GM21526 (cell line): ENCODE data around the gene TSHZ1.

Experiments
- ATAC-seq: cut with Tn5 transposase; IDR thresholded peaks from one replicate; pipeline ENCODE4 v1.9.1; 2021; ENCODE audit warnings: moderate library complexity; ENCODE audit not compliant: unreplicated experiment, low FRiP score

The TSHZ1 gene

GRCh38 chr18:75264926-75265597, 54.5 kb downstream of the TSHZ1 start:
- ATAC-seq, result no peak

- no peak for ATAC-seq
Observed at GRCh38 chr18:75265872-75266271, 55.3 kb downstream of the TSHZ1 start.

- peak; percentile 94 for ATAC-seq
Observed at GRCh38 chr18:75267643-75268363, 57.2 kb downstream of the TSHZ1 start.

- no peak for ATAC-seq
Observed at GRCh38 chr18:75268364-75268646, 57.7 kb downstream of the TSHZ1 start.

- ATAC-seq, result no peak
Observed at GRCh38 chr18:75269124-75269680, 58.6 kb downstream of the TSHZ1 start.

- ATAC-seq, result no peak
Observed at GRCh38 chr18:75269696-75270095, 59.1 kb downstream of the TSHZ1 start.

GRCh38 chr18:75271952-75272351, 61.4 kb downstream of the TSHZ1 start:
- ATAC-seq, result no peak

- no peak for ATAC-seq
Observed at GRCh38 chr18:75273817-75274216, 63.2 kb downstream of the TSHZ1 start.

- no peak for ATAC-seq
Observed at GRCh38 chr18:75275226-75275625, 64.6 kb downstream of the TSHZ1 start.

GRCh38 chr18:75276818-75277609, 66.4 kb downstream of the TSHZ1 start:
- no peak for ATAC-seq

- ATAC-seq, result no peak
Observed at GRCh38 chr18:75277610-75277928, 67.0 kb downstream of the TSHZ1 start.

GRCh38 chr18:75279381-75279780, 68.8 kb downstream of the TSHZ1 start:
- ATAC-seq, result no peak

- ATAC-seq, result no peak
Observed at GRCh38 chr18:75280427-75281280, 70.1 kb downstream of the TSHZ1 start.

GRCh38 chr18:75282746-75283145, 72.1 kb downstream of the TSHZ1 start:
- ATAC-seq, result no peak

GRCh38 chr18:75283731-75284130, 73.1 kb downstream of the TSHZ1 start:
- ATAC-seq, result no peak

GRCh38 chr18:75284566-75284965, 74.0 kb downstream of the TSHZ1 start:
- no peak for ATAC-seq

- no peak for ATAC-seq
Observed at GRCh38 chr18:75285876-75286275, 75.3 kb downstream of the TSHZ1 start.

GRCh38 chr18:75287006-75287405, 76.4 kb downstream of the TSHZ1 start:
- ATAC-seq, result no peak

GRCh38 chr18:75287700-75288099, 77.1 kb downstream of the TSHZ1 start:
- ATAC-seq, result no peak

GRCh38 chr18:75289761-75290160, 79.2 kb downstream of the TSHZ1 start:
- ATAC-seq, result no peak
